Astrocyte (in vitro differentiated cells and primary cell): ENCODE measurements around the gene RTN4. TPM values are rescaled to one million over a fixed set of nuclear protein-coding genes. Genes with fewer than 3 reads are reported as not detected.

Experiments used
- DNase-seq: peaks from one replicate; pipeline ENCODE4 v3.0.0-alpha.2; 2010; ENCODE audit warnings: low read depth
- FAIRE-seq: peaks from 2 replicates; lab custom pipeline; 2011; peaks lifted over from hg19 to GRCh38; lab: Jason Lieb, UNC
- H2AFZ ChIP-seq: 2 replicates; pipeline ENCODE4 v1.6.0; 2012; ENCODE audit warnings: low read depth, low read length, inconsistent platforms
- H3K27ac ChIP-seq: 2 replicates; pipeline ENCODE4 v1.5.1; 2011; ENCODE audit warnings: low read depth, low read length, inconsistent platforms
- H3K27me3 ChIP-seq: 2 replicates; pipeline ENCODE4 v1.6.0; 2011; ENCODE audit warnings: low read length, inconsistent platforms; ENCODE audit not compliant: insufficient read depth
- H3K36me3 ChIP-seq: 2 replicates; pipeline ENCODE4 v1.5.1; 2011; ENCODE audit warnings: low read length, inconsistent platforms; ENCODE audit not compliant: insufficient read depth
- H3K4me1 ChIP-seq: 2 replicates; pipeline ENCODE4 v1.5.1; 2011; ENCODE audit warnings: low read length, inconsistent platforms; ENCODE audit not compliant: insufficient read depth
- H3K4me2 ChIP-seq: 2 replicates; pipeline ENCODE4 v1.6.0; 2012; ENCODE audit warnings: low read length, inconsistent platforms
- H3K4me3 ChIP-seq: 2 replicates; pipeline ENCODE4 v1.5.1; 2011; ENCODE audit warnings: low read depth, mild to moderate bottlenecking, low read length, inconsistent platforms; ENCODE audit not compliant: insufficient read depth
- H3K79me2 ChIP-seq: 2 replicates; pipeline ENCODE4 v1.6.0; 2012; ENCODE audit warnings: mild to moderate bottlenecking, low read length, inconsistent platforms; ENCODE audit not compliant: insufficient read depth
- H3K9ac ChIP-seq: 2 replicates; pipeline ENCODE4 v1.6.0; 2012; ENCODE audit warnings: mild to moderate bottlenecking, low read length, inconsistent platforms
- H3K9me3 ChIP-seq: 2 replicates; pipeline ENCODE4 v1.5.1; 2012; ENCODE audit warnings: low read depth, mild to moderate bottlenecking, low read length, inconsistent platforms; ENCODE audit not compliant: insufficient read depth
- H4K20me1 ChIP-seq: 2 replicates; pipeline ENCODE4 v1.6.0; 2012; ENCODE audit warnings: low read length, inconsistent platforms; ENCODE audit not compliant: insufficient read depth
- H3K27ac Mint-ChIP-seq: one replicate; pipeline ENCODE4 v1.8.0; 2021; ENCODE audit warnings: mild to moderate bottlenecking, mixed read lengths; ENCODE audit not compliant: unreplicated experiment
- H3K27me3 Mint-ChIP-seq: one replicate; pipeline ENCODE4 v1.8.0; 2021; ENCODE audit warnings: low read depth, mixed read lengths; ENCODE audit not compliant: unreplicated experiment
- H3K36me3 Mint-ChIP-seq: one replicate; pipeline ENCODE4 v1.8.0; 2021; ENCODE audit warnings: low read depth, mixed read lengths; ENCODE audit not compliant: unreplicated experiment
- H3K4me1 Mint-ChIP-seq: one replicate; pipeline ENCODE4 v1.8.0; 2021; ENCODE audit warnings: low read depth, mixed read lengths; ENCODE audit not compliant: unreplicated experiment
- H3K4me3 Mint-ChIP-seq: one replicate; pipeline ENCODE4 v1.8.0; 2021; ENCODE audit warnings: mild to moderate bottlenecking, moderate library complexity, mixed read lengths; ENCODE audit not compliant: unreplicated experiment
- H3K9me3 Mint-ChIP-seq: one replicate; pipeline ENCODE4 v1.8.0; 2021; ENCODE audit warnings: mild to moderate bottlenecking, mixed read lengths; ENCODE audit not compliant: unreplicated experiment
- CTCF ChIP-seq: IDR thresholded peaks from 2 replicates; pipeline ENCODE4 v1.5.1; 2011; ENCODE audit warnings: low read depth, mild to moderate bottlenecking, inconsistent platforms, low read length, moderate library complexity; ENCODE audit not compliant: insufficient read depth
- EZH2 ChIP-seq: IDR thresholded peaks from 2 replicates; pipeline ENCODE4 v1.6.1; 2012; ENCODE audit warnings: mild to moderate bottlenecking, low read length, inconsistent platforms; ENCODE audit not compliant: insufficient read depth
- total RNA-seq: library from RNA; stranded (reverse); gene quantifications from 2 replicates; pipeline ENCODE4 v1.2.1, GENCODE V29; 2021

RTN4 gene
- total RNA-seq, 1 donor from 2014 or later, result 541 TPM

GRCh38 chr2:55052129-55053061 is 2.1 kb upstream of the RTN4 start:
- Histone ChIP-seq H3K9ac (peak overlapping the region; percentile 100), H3K27ac (peak overlapping the region; percentile 99), H4K20me1 (peaks cover 18% of the 10 kb centered on the region), H3K9me3 (no peaks in the 10 kb centered on the region), H3K4me3 (peak overlapping the region; percentile 64), H3K27me3 (no peaks in the 10 kb centered on the region), H2AFZ (no peak overlapping the region), H3K79me2 (peaks cover 32% of the 10 kb centered on the region), H3K36me3 (no peaks in the 10 kb centered on the region), H3K4me1 (peaks cover 20% of the 10 kb centered on the region), H3K4me2 (peak overlapping the region; percentile 90)
- FAIRE-seq (no peak), DNase-seq (peak; percentile 38)
- Mint-ChIP-seq H3K4me1 (peaks cover 12% of the 10 kb centered on the region), H3K4me3 (peak overlapping the region; percentile 47), H3K27ac (peak overlapping the region; percentile 60), H3K27me3 (no peaks in the 10 kb centered on the region), H3K9me3 (no peaks in the 10 kb centered on the region), H3K36me3 (peaks cover 9% of the 10 kb centered on the region)
- TF ChIP-seq EZH2 (no peak), CTCF (no peak)

- peaks cover 44% of the 10 kb centered on the region for H3K79me2 ChIP-seq
- H3K4me1 Mint-ChIP-seq, result peaks cover 16% of the 10 kb centered on the region
Measured at GRCh38 chr2:55051026-55051866, 995 bp upstream of the RTN4 start.

More at GRCh38 chr2:55051026-55051866, 995 bp upstream of the RTN4 start:
- peak overlapping the region; percentile 100 for H3K9ac ChIP-seq
- Mint-ChIP-seq H3K4me3 (peak overlapping the region; percentile 97), H3K36me3 (peaks cover 9% of the 10 kb centered on the region), H3K27me3 (no peaks in the 10 kb centered on the region), H3K27ac (peak overlapping the region; percentile 99), H3K9me3 (no peaks in the 10 kb centered on the region)
- no peaks in the 10 kb centered on the region for H3K27me3 ChIP-seq
- peak overlapping the region; percentile 90 for H3K4me2 ChIP-seq
- no peaks in the 10 kb centered on the region for H3K36me3 ChIP-seq
- H3K4me1 ChIP-seq, result peaks cover 22% of the 10 kb centered on the region
- peak; percentile 97 for FAIRE-seq
- H3K4me3 ChIP-seq, result peak overlapping the region; percentile 64
- no peak overlapping the region for H2AFZ ChIP-seq
- H3K27ac ChIP-seq, result peak overlapping the region; percentile 99
- DNase-seq, result peak; percentile 100
- TF ChIP-seq EZH2 (no peak), CTCF (no peak)
- peaks cover 30% of the 10 kb centered on the region for H4K20me1 ChIP-seq
- no peaks in the 10 kb centered on the region for H3K9me3 ChIP-seq
